HL-60 (cell line): ENCODE data around the gene SH3RF3.

ENCODE experiments used
- CTCF ChIP-seq: IDR thresholded peaks from one replicate; pipeline ENCODE4 v1.5.1; 2011; ENCODE audit warnings: low read length, control low read depth, inconsistent platforms; ENCODE audit not compliant: insufficient read depth
- GABPA ChIP-seq: IDR thresholded peaks from 2 replicates; pipeline ENCODE4 v1.6.1; 2012; ENCODE audit warnings: low read depth
- POLR2AphosphoS5 ChIP-seq: IDR thresholded peaks from 2 replicates; pipeline ENCODE4 v1.6.1; 2012; ENCODE audit warnings: low read depth
- REST ChIP-seq: IDR thresholded peaks from 2 replicates; pipeline ENCODE4 v1.6.1; 2012; ENCODE audit warnings: low read depth; ENCODE audit not compliant: insufficient replicate concordance
- SPI1 ChIP-seq: IDR thresholded peaks from 2 replicates; pipeline ENCODE4 v1.6.1; 2012; ENCODE audit warnings: low read depth, mild to moderate bottlenecking, borderline replicate concordance

- TF ChIP-seq CTCF (no peak), POLR2AphosphoS5 (no peak), GABPA (no peak), SPI1 (peak; percentile 64; the same call in 1 of the 2 replicates), REST (no peak)
Observed at GRCh38 chr2:109255654-109256053, 126.6 kb downstream of the SH3RF3 start.
